Central memory CD8-positive, alpha-beta T cell (primary cell): ENCODE measurements around the gene SMG5.
A peak's percentile ranks its signal among the peaks of the same experiment; 100 is the strongest.

ENCODE experiments used
- ATAC-seq: fragments of 150-1000 bp; cut with Tn5 transposase; replicated peaks from 2 replicates; pipeline ENCODE4 v1.10.0; 2022; ENCODE audit warnings: mild to moderate bottlenecking, moderate FRiP score, moderate number of reproducible peaks; ENCODE audit not compliant: poor library complexity, severe bottlenecking; ENCODE audit errors: extremely low read depth
- DNase-seq, 2 donors: peaks; one replicate each; pipeline ENCODE4 v3.0.0; 2021; ENCODE audit warnings: low spot score in 2 of 2
- H3K27ac Mint-ChIP-seq: one replicate; pipeline ENCODE4 v1.8.0; 2022; ENCODE audit warnings: low read depth, mild to moderate bottlenecking, moderate library complexity, mixed read lengths
- H3K27me3 Mint-ChIP-seq: one replicate; pipeline ENCODE4 v1.8.0; 2022; ENCODE audit warnings: mixed read lengths
- H3K36me3 Mint-ChIP-seq: one replicate; pipeline ENCODE4 v1.8.0; 2022; ENCODE audit warnings: mild to moderate bottlenecking, moderate library complexity, mixed read lengths; ENCODE audit not compliant: insufficient read depth
- H3K4me1 Mint-ChIP-seq: one replicate; pipeline ENCODE4 v1.8.0; 2022; ENCODE audit warnings: mixed read lengths
- H3K4me3 Mint-ChIP-seq: one replicate; pipeline ENCODE4 v1.8.0; 2022; ENCODE audit warnings: mild to moderate bottlenecking, moderate library complexity, mixed read lengths
- H3K9me3 Mint-ChIP-seq: one replicate; pipeline ENCODE4 v1.8.0; 2022; ENCODE audit warnings: mixed read lengths

Gene SMG5

GRCh38 chr1:156276532-156276931, 6.1 kb downstream of the SMG5 start:
- Mint-ChIP-seq H3K4me3 (no peak overlapping the region), H3K36me3 (peaks cover 65% of the 10 kb centered on the region), H3K9me3 (no peaks in the 10 kb centered on the region), H3K27ac (no peak overlapping the region), H3K4me1 (peaks cover 17% of the 10 kb centered on the region), H3K27me3 (no peaks in the 10 kb centered on the region)
- ATAC-seq (no peak), DNase-seq (no peak)

GRCh38 chr1:156270314-156270713, 12.3 kb downstream of the SMG5 start:
- no peak overlapping the region for H3K27ac Mint-ChIP-seq
- H3K4me3 Mint-ChIP-seq: no peak overlapping the region

GRCh38 chr1:156268336-156268735, 14.3 kb downstream of the SMG5 start:
- ATAC-seq (no peak), DNase-seq (no peak)
- no peak overlapping the region for H3K4me3 Mint-ChIP-seq
- H3K27ac Mint-ChIP-seq: no peak overlapping the region
- no peaks in the 10 kb centered on the region for H3K27me3 Mint-ChIP-seq
- H3K9me3 Mint-ChIP-seq: no peaks in the 10 kb centered on the region
- H3K4me1 Mint-ChIP-seq: no peaks in the 10 kb centered on the region
- H3K36me3 Mint-ChIP-seq: peaks cover 62% of the 10 kb centered on the region

More at GRCh38 chr1:156270314-156270713, 12.3 kb downstream of the SMG5 start:
- Mint-ChIP-seq H3K9me3 (no peaks in the 10 kb centered on the region), H3K27me3 (no peaks in the 10 kb centered on the region), H3K36me3 (peaks cover 68% of the 10 kb centered on the region), H3K4me1 (no peaks in the 10 kb centered on the region)
- DNase-seq (no peak), ATAC-seq (no peak)

GRCh38 chr1:156266051-156266450, 16.6 kb downstream of the SMG5 start:
- peaks cover 63% of the 10 kb centered on the region for H3K36me3 Mint-ChIP-seq
- no peaks in the 10 kb centered on the region for H3K9me3 Mint-ChIP-seq
- no peaks in the 10 kb centered on the region for H3K4me1 Mint-ChIP-seq
- no peak overlapping the region for H3K4me3 Mint-ChIP-seq
- no peak for DNase-seq
- H3K27ac Mint-ChIP-seq: peak overlapping the region; percentile 36
- H3K27me3 Mint-ChIP-seq: no peaks in the 10 kb centered on the region
- no peak for ATAC-seq

DNA sequence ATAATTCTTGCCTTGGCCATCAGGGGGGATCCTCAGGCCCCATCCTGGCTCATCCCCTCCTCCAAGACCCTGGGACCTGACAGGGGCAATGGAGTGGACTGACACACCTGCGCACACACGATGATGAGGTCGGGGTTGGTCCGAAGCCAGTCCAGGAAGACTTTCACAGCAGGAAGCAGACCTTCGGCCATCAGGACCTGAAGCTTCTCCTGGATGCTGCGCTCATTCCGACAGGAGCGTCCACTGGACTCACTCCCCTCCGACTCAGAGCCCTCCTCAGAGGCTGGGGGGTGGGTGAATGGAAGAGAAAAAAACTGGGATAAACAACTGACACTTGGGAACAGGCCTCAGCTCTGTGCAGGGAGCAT, 19.4 kb downstream of the SMG5 start:
- Mint-ChIP-seq H3K27ac (no peak overlapping the region), H3K4me3 (no peak overlapping the region), H3K4me1 (no peaks in the 10 kb centered on the region), H3K27me3 (no peaks in the 10 kb centered on the region), H3K9me3 (no peaks in the 10 kb centered on the region), H3K36me3 (peaks cover 75% of the 10 kb centered on the region)
- no peak for DNase-seq
- no peak for ATAC-seq

- Mint-ChIP-seq H3K27ac (no peak overlapping the region), H3K4me1 (no peaks in the 10 kb centered on the region), H3K27me3 (no peaks in the 10 kb centered on the region), H3K36me3 (peaks cover 72% of the 10 kb centered on the region), H3K4me3 (no peak overlapping the region), H3K9me3 (no peaks in the 10 kb centered on the region)
- no peak for DNase-seq
- ATAC-seq: no peak
These were observed 20.0 kb downstream of the SMG5 start for GRCh38 chr1:156262461-156263287.

GRCh38 chr1:156260896-156261295, 21.7 kb downstream of the SMG5 start:
- Mint-ChIP-seq H3K9me3 (no peaks in the 10 kb centered on the region), H3K27me3 (no peaks in the 10 kb centered on the region), H3K4me3 (no peak overlapping the region), H3K4me1 (no peaks in the 10 kb centered on the region), H3K27ac (peak overlapping the region; percentile 2), H3K36me3 (peaks cover 75% of the 10 kb centered on the region)
- DNase-seq (no peak), ATAC-seq (no peak)

DNA sequence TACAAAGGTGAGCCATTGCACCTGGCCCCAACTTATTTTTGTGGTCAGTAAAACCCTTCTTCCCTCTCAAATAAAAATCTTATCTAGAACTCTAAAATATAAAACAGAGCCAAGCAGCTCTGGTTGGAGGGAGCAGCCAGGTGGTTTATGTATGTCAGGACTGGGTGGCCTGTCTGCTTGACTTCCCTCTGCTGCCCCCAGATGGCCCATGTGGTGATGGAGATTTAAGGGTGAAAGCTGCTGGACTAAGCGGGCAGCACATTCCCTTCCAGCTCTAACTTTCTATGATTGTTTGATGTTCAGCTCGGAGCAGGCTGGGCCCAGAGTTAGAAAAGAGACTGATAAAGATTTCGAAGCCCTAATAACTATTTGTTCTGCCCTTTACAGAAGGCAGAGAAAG, 22.8 kb downstream of the SMG5 start:
- H3K4me3 Mint-ChIP-seq: no peak overlapping the region
- DNase-seq (no peak), ATAC-seq (no peak)
- H3K4me1 Mint-ChIP-seq: no peaks in the 10 kb centered on the region
- no peaks in the 10 kb centered on the region for H3K9me3 Mint-ChIP-seq
- H3K36me3 Mint-ChIP-seq: peaks cover 71% of the 10 kb centered on the region
- H3K27ac Mint-ChIP-seq: no peak overlapping the region
- no peaks in the 10 kb centered on the region for H3K27me3 Mint-ChIP-seq

DNA sequence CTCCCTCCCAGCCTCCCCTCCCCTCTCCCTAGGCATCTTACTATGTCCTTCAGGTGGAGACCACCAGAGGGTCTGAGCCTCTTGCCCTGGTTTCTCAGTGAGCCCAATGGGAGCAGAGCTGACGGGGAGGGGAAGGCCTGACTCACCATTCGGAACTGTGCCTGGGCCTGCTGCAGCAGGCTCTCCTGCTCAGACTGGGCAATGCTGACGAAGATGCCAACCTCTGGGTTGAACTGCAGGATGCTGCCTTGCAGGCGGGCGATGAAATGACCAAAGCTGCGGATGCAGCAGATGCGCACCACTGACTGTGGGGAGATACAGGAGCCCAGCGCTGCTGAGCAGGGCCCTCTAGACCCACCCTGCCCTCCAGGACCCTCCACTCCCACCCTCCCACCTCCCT, 23.8 kb downstream of the SMG5 start:
- H3K36me3 Mint-ChIP-seq: peaks cover 68% of the 10 kb centered on the region
- no peak for DNase-seq

GRCh38 chr1:156257711-156258110, 24.9 kb downstream of the SMG5 start:
- DNase-seq (no peak), ATAC-seq (peak; percentile 32)
- Mint-ChIP-seq H3K27ac (no peak overlapping the region), H3K36me3 (peaks cover 65% of the 10 kb centered on the region), H3K4me1 (no peaks in the 10 kb centered on the region), H3K4me3 (no peak overlapping the region), H3K27me3 (no peaks in the 10 kb centered on the region), H3K9me3 (no peaks in the 10 kb centered on the region)

More for the DNA sequence above, 23.8 kb downstream of the SMG5 start:
- no peaks in the 10 kb centered on the region for H3K4me1 Mint-ChIP-seq
- H3K4me3 Mint-ChIP-seq: no peak overlapping the region
- ATAC-seq: no peak
- H3K27me3 Mint-ChIP-seq: no peaks in the 10 kb centered on the region
- H3K27ac Mint-ChIP-seq: no peak overlapping the region
- H3K9me3 Mint-ChIP-seq: no peaks in the 10 kb centered on the region

DNA sequence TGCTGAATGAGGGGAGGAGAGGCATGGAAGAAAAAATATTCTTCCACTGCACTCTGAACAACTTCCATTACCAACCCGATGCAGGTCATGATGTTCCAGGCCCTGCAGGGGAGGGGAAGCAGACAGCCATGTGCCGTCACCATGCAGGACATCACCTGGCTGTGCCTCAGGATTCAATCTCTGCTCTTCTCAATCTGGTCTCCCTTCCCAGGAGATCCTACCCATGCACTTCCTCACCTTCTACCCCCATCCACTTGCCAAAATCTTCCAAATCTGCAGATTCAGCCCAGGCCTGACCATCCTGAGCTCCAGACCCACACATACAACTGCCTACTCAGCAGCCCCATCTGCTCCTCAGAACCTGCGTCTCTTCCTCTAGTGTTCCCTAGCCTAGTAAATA, 29.0 kb downstream of the SMG5 start:
- Mint-ChIP-seq H3K4me1 (no peaks in the 10 kb centered on the region), H3K36me3 (peaks cover 46% of the 10 kb centered on the region), H3K9me3 (no peaks in the 10 kb centered on the region), H3K27me3 (no peaks in the 10 kb centered on the region), H3K27ac (no peak overlapping the region), H3K4me3 (no peak overlapping the region)
- DNase-seq: no peak
- no peak for ATAC-seq

GRCh38 chr1:156251527-156251926, 31.1 kb downstream of the SMG5 start:
- Mint-ChIP-seq H3K27ac (no peak overlapping the region), H3K36me3 (peaks cover 33% of the 10 kb centered on the region)
- no peak for ATAC-seq

GRCh38 chr1:156249593-156249992, 33.0 kb downstream of the SMG5 start:
- Mint-ChIP-seq H3K4me3 (no peak overlapping the region), H3K27me3 (no peaks in the 10 kb centered on the region), H3K9me3 (no peaks in the 10 kb centered on the region), H3K27ac (no peak overlapping the region), H3K36me3 (peaks cover 24% of the 10 kb centered on the region), H3K4me1 (peaks cover 11% of the 10 kb centered on the region)
- ATAC-seq (no peak), DNase-seq (no peak)

More at GRCh38 chr1:156251527-156251926, 31.1 kb downstream of the SMG5 start:
- Mint-ChIP-seq H3K4me1 (no peaks in the 10 kb centered on the region), H3K4me3 (no peak overlapping the region), H3K9me3 (no peaks in the 10 kb centered on the region), H3K27me3 (no peaks in the 10 kb centered on the region)
- DNase-seq: no peak
